Chondrocyte (in vitro differentiated cells): ENCODE data around the gene SYNE3. TPM values are rescaled to one million over a fixed set of nuclear protein-coding genes. Genes with fewer than 3 reads are reported as not detected.

Experiments
- DNase-seq: peaks from one replicate; pipeline ENCODE4 v3.0.0; 2021; ENCODE audit warnings: mixed read lengths, low spot score
- H3K27ac Mint-ChIP-seq: one replicate; pipeline ENCODE4 v1.8.0; 2021; ENCODE audit warnings: mild to moderate bottlenecking, moderate library complexity, mixed read lengths; ENCODE audit not compliant: unreplicated experiment
- H3K27me3 Mint-ChIP-seq: 2 replicates; pipeline ENCODE4 v1.8.0; 2021; ENCODE audit warnings: low read depth, mixed read lengths
- H3K36me3 Mint-ChIP-seq: 2 replicates; pipeline ENCODE4 v1.8.0; 2021; ENCODE audit warnings: low read depth, mixed read lengths
- H3K4me1 Mint-ChIP-seq: 2 replicates; pipeline ENCODE4 v1.8.0; 2021; ENCODE audit warnings: low read depth, mild to moderate bottlenecking, mixed read lengths
- H3K4me3 Mint-ChIP-seq: one replicate; pipeline ENCODE4 v1.8.0; 2021; ENCODE audit warnings: mild to moderate bottlenecking, moderate library complexity, mixed read lengths; ENCODE audit not compliant: unreplicated experiment
- H3K9me3 Mint-ChIP-seq: 2 replicates; pipeline ENCODE4 v1.8.0; 2021; ENCODE audit warnings: low read depth, mixed read lengths
- total RNA-seq: library from RNA; stranded (reverse); gene quantifications from 3 replicates; pipeline ENCODE4 v1.2.1, GENCODE V29; 2021
- TF ChIP-seq, protein P1 (sequence below): fragments of 200-600 bp; sonication (generic); IDR thresholded peaks from 2 replicates; pipeline ENCODE4 v1.5.0; 2021; ENCODE audit warnings: antibody characterized with exemption, mild to moderate bottlenecking, moderate library complexity

Gene SYNE3
- total RNA-seq, 1 donor from 2014 or later, result 22.3 TPM

DNA sequence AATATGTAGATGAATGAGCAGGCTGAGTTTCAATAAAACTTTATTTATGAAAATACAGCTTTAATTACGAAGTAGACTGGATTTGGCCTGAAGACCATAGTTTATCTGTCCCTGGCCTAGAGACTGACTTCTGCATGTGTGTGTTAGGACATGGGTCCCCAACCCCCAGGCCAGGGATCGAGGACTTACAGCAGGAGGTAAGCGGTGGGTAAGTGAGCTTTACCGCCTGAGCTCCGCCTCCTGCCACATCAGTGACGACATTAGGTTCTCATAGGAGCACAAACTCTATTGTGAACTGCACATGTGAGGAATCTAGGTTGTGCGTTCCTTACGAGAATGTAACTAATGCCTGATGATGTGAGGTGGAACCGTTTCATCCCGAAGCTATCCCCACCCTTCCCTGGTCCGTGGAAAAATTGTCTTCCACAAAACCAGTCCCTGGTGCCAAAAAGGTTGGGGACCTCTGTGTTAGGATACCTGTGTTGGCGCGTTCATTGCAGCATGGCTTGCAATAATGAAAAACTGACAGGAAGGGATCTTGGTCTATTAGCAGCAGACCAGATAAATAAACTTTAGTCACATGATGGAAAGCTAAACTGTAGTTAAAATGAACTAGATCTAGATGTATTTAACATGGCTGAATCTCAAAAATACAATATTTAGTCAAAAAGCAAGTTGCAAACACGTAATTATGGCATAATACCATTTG lies 22.5 kb upstream of the SYNE3 start:
- no peaks in the 10 kb centered on the region for H3K36me3 Mint-ChIP-seq
- peaks cover 34% of the 10 kb centered on the region for H3K4me1 Mint-ChIP-seq
- no peak overlapping the region for H3K27ac Mint-ChIP-seq
- TF ChIP-seq, protein P1, sequence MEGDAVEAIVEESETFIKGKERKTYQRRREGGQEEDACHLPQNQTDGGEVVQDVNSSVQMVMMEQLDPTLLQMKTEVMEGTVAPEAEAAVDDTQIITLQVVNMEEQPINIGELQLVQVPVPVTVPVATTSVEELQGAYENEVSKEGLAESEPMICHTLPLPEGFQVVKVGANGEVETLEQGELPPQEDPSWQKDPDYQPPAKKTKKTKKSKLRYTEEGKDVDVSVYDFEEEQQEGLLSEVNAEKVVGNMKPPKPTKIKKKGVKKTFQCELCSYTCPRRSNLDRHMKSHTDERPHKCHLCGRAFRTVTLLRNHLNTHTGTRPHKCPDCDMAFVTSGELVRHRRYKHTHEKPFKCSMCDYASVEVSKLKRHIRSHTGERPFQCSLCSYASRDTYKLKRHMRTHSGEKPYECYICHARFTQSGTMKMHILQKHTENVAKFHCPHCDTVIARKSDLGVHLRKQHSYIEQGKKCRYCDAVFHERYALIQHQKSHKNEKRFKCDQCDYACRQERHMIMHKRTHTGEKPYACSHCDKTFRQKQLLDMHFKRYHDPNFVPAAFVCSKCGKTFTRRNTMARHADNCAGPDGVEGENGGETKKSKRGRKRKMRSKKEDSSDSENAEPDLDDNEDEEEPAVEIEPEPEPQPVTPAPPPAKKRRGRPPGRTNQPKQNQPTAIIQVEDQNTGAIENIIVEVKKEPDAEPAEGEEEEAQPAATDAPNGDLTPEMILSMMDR, result no peak
- H3K4me3 Mint-ChIP-seq, result no peak overlapping the region
- no peak for DNase-seq
- no peaks in the 10 kb centered on the region for H3K27me3 Mint-ChIP-seq
- H3K9me3 Mint-ChIP-seq, result no peaks in the 10 kb centered on the region

DNA sequence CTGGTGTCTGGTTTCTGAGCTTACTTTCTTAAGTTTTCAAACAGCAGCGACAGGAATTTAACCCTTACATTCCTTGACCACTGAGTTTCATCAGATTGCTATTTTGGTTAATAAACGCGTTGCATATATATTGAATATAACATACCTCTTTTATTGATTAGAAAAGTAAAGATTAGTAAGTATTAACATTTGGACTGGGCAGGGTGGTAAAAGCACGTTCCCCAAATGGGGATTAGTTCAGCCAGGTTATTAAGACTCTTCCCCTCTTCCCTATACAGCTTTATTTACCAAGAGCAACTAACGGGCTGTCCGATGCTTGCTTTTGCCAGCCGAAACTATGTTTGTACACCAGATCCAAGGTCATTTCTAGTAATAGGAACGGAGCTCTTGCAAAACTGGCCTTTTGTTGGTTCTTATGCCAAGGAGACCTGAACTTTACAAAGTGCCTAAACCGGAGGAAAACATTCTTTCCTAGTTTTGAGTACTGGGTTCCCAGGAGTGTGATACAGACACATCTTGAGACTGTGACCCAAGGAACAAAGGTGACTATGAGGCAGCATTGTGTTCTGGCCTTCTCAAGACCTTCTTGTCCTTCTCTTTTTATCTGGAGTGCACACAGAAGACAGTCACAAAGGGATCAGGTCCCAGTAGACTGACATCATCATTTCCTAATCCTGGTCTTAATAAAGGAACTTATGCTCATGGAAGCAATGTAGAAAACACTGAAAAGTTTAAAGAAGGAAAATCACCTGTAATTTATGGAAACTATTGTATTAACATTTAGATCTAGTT lies 21.0 kb upstream of the SYNE3 start:
- Mint-ChIP-seq H3K9me3 (no peaks in the 10 kb centered on the region), H3K4me1 (peaks cover 48% of the 10 kb centered on the region), H3K36me3 (no peaks in the 10 kb centered on the region), H3K27ac (no peak overlapping the region), H3K27me3 (no peaks in the 10 kb centered on the region), H3K4me3 (no peak overlapping the region)
- TF ChIP-seq, protein P1, result no peak
- no peak for DNase-seq

DNA sequence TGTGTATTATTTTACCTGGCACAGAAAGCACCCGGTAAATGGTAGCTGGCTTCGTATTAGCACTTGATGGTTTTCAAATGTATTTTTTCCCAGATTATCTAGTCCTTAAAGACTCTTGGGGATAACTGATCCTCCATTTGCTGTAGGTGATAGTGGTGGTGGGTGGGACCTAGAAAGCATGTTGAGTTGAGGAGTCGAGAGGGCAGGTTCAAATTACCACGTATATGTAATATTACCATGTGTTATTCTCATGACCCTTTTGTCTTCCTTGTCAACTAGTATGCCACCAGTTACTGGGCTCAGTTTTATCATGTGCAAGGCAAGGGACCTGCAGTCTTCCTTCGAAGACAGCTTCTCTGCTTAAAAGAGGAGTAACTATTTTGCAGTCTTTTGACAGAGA lies 20.2 kb upstream of the SYNE3 start:
- TF ChIP-seq, protein P1, result no peak
- no peaks in the 10 kb centered on the region for H3K36me3 Mint-ChIP-seq
- no peaks in the 10 kb centered on the region for H3K27me3 Mint-ChIP-seq
- no peak overlapping the region for H3K27ac Mint-ChIP-seq
- no peak for DNase-seq
- peaks cover 56% of the 10 kb centered on the region for H3K4me1 Mint-ChIP-seq
- H3K4me3 Mint-ChIP-seq, result peak overlapping the region; percentile 44
- no peaks in the 10 kb centered on the region for H3K9me3 Mint-ChIP-seq

DNA sequence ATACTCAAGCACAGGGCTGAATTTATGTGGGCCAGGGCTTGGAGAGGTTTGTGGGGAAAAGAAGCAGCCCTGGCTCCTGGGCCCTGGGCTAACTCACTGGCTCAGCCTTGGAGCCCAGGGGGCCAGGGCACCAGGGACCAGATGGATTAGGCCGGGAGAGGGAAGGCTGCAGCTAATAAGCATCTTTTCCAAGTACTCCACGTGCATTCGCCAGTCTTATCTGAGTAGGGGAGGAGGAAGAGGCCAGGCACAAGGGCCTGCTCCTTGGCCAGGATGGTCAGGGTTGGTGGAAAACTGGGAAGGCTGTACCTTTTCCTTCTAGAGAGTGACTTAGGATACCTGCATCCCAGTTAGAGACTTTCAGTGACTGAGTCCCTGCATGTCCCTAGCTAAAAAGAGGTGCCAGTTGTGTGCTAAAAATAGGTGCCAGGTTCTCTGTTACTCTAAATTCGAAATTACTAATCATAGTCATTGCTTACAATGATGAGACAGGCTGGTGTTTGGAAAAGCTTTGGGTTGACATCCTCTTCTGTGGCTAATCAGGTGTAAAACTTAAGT lies 19.7 kb upstream of the SYNE3 start:
- Mint-ChIP-seq H3K36me3 (no peaks in the 10 kb centered on the region), H3K27me3 (no peaks in the 10 kb centered on the region), H3K4me3 (peak overlapping the region; percentile 89), H3K9me3 (no peaks in the 10 kb centered on the region), H3K4me1 (peaks cover 62% of the 10 kb centered on the region), H3K27ac (peak overlapping the region; percentile 92)
- DNase-seq, result no peak
- TF ChIP-seq, protein P1, result no peak

DNA sequence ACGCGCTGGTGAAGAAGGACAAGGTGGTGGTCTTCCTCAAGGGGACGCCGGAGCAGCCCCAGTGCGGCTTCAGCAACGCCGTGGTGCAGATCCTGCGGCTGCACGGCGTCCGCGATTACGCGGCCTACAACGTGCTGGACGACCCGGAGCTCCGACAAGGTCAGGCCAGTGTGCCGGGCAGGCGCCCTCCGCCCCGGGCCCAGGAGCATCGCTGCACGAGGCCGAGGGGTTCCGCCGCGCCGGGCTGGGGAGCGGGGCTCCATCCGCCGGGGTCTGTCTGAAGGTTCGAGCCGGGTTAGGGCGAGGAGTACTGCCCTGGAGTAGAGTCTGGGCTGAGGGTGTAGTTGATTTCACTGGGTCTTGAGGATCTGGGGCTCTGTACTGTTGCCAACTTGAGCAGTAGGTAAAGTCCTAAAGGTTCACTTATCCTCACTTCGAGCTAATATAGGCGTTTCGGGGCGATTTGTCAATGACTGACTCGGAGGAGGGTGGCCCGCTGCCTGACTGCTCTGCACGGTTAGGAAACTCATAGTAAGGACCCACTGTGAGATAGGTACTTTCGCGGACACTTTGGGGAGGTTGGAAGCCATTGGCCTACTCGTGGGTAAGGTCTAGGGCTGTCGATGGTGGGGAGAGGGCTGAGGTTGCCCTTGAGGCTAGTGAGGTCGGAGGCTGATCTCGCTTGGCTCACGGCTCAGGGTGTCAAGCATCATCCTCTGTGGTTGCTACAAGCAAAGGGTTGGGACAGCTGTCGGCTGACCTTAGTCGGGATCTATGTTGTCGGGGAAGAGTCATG lies 19.0 kb upstream of the SYNE3 start:
- TF ChIP-seq, protein P1, result no peak
- Mint-ChIP-seq H3K9me3 (no peaks in the 10 kb centered on the region), H3K27me3 (no peaks in the 10 kb centered on the region), H3K4me3 (peak overlapping the region; percentile 89), H3K36me3 (no peaks in the 10 kb centered on the region), H3K4me1 (peaks cover 68% of the 10 kb centered on the region), H3K27ac (peak overlapping the region; percentile 92)
- DNase-seq, result no peak
